Endometrial microvascular endothelial cells (primary cell): Measurements from ENCODE around the gene RAB36. TPM values are rescaled to one million over a fixed set of nuclear protein-coding genes. Genes with fewer than 3 reads are reported as not detected.

Experiments
- in situ Hi-C: cut with HindIII; loops from 2 replicates; pipeline ENCODE4 v1.10.0; 2017; ENCODE audit warnings: low sequenced_read_pairs, low pct_unique_long_range_greater_than_20kb; ENCODE audit errors: inconsistent ontology term
- total RNA-seq: library from RNA; depleted of rRNA; stranded (reverse); fragments of >200 nt; gene quantifications from one replicate; pipeline ENCODE4 v1.2.3, GENCODE V29; 2015; ENCODE audit errors: inconsistent ontology term

The RAB36 gene
- total RNA-seq, 1 donor from 2014 or later = 1.6 TPM

DNA sequence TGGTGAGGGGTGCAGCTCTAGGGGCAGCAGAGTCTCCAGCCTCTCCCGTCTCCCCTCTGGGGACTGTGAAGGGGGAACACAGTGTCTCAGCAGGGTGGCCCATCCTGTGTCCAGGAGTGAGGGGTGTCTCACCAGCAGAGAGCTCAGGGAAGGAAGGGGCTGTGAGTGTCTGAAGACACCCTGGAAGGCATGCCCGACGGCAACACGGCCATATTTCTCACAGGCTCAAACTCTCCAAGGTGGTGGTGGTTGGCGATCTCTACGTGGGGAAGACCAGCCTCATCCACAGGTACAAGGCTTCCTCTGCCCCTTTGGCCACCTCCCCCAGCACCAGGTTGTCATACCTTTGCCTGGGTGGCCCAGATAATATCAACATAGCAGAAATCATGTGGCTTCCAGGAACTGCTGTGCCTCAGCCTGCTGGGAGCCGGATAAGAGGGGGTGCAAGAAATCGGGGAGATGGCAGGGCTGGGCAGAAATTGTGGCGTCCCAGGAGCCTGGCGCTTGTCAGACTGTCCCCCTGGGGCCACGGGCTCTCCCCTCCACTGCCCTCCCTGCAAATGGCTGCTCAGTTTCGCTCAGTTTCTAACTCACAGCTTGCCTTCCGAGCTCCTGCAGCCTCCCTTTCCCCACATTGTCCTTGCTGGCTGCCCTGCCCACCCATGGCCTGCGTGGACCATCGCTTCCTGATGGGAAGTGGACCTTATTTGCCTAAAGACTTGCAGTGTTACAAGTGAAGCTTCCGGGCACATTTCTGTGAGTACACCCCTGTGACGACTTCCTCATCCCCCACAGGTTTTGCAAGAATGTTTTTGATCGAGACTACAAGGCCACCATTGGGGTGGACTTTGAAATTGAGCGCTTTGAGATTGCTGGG, 7.2 kb downstream of the RAB36 start:
- in situ Hi-C loops = no loop called here

DNA sequence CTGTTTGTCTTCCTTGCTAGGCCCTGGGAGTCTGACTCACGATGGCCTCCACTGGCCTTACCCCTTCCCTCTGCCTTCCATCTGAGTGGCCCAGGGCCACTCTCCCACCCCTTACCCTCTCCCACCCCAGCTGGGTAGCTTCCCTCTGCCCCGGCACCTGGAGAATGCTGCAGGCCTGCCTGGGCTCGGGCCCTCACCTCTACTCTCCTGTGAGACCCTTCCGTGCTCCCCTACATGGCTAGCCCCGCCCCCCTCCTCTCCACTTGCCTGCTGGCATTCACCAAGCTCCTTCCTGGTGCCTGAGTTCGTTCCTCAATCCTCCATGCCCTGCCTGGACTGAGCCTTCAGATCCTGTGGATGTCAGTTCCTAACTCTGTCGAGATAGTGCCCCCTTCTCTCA, 8.7 kb downstream of the RAB36 start:
- in situ Hi-C loops = no loop called here

DNA sequence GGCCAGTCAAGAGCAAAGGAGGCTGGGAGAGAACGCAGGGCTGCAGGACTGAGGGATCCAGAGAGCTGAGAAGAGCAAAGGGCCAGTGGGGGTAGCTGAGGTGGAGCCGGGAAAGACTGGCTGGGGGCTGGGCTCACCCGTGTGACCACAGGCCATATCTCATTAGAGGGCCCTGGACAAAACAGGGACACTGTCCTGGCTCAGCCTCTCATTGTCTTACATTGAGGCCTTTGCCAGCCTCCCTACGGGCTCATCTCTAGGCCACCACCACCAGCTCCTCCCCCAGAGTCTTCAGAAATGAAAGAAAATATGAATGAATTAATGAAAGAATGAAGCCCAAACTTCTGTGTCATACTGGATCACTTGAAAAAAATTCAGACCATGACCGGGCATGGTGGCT, 9.2 kb downstream of the RAB36 start:
- in situ Hi-C loops = no loop called here

DNA sequence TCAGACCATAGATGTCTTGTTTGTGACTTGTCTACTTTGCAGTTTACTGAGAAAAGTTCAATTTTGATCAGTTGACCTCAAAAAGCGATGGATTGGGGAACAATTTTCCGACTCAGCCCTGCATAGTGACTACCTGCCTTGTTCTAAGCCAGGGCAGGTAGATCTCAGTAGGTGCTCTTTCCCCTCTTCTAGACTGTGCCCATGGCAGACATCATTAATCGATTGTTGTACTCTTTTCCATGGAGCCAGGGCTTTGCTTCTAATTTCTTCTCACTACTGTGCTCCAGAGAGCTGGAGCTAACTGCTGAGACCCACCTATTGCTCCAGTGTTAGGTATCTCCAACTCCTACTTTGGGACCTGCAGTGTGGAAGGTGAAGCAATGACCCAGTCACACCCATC, 9.9 kb downstream of the RAB36 start:
- in situ Hi-C loops = no loop called here

- in situ Hi-C loops = no loop called here
These were observed 10.6 kb downstream of the RAB36 start for GRCh38 chr22:23155831-23156230.

DNA sequence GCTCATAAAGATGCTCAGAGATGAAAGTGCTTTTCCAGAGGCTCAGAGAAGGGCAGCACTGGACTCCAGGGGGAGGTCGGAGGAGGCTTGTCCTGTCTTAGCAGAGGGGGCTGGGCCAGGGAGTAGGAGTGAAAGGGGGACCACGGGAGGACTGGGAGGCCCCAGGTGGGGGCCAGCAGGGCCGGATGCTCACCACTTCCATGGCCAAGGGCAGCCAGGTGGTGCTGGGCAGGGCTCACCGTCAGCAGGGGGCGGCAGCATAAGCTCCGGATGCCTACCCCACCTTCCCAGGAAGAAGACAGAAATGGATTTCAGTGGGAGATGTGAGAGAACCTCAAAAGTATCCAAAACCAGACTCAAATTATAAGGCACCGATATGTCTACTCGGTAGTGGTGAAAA, 11.0 kb downstream of the RAB36 start:
- in situ Hi-C loops = no loop called here

- in situ Hi-C loops = no loop called here
These were observed 12.6 kb downstream of the RAB36 start for GRCh38 chr22:23157560-23158515.

GRCh38 chr22:23158516-23159290, 13.4 kb downstream of the RAB36 start:
- in situ Hi-C loops = no loop called here

GRCh38 chr22:23159291-23159630, 14.0 kb downstream of the RAB36 start:
- in situ Hi-C loops = no loop called here

- in situ Hi-C loops = no loop called here
These were observed 15.8 kb downstream of the RAB36 start for GRCh38 chr22:23161029-23161428.

GRCh38 chr22:23161574-23161973, 16.3 kb downstream of the RAB36 start:
- in situ Hi-C loops = no loop called here

DNA sequence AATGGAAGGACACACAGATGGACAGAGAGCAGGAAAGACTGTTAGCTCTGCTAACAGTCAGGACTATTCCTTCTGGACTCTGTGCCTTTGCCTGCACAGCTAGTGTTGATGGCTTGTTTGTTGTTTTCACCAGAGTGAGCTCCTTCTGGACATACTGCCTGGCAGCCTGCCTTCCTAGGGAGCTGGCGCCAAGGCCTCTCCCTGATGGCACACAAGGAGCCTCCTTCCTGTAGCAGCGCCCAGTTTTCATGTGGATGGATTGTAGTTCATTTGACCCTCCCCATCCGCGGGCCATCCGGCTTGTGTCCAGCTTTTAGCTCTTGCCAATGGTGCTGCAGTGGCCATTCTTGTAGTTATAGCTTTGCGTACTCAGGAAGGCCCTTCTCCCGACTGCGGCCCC, 18.4 kb downstream of the RAB36 start:
- in situ Hi-C loops = no loop called here

DNA sequence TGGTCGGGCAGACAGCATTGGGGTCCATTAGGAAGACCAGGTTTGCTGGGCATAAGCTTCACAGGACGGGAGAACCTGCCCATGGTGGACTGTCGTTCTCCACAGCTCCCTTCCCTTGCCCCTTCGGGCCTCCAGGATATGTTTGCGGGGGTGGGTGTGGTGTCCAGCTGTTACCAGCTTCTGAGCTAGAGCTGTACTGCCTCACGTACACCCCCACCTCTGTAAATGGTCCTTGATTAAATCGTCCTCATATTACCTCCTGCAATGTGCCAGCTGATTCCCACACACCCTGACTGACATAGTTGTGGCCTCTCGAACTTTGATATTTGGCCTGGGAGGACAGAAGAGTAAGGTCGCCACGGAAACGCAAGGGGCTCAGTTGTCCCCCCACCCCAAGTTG, 18.8 kb downstream of the RAB36 start:
- in situ Hi-C loops = no loop called here

- in situ Hi-C loops = no loop called here
These were observed 21.0 kb downstream of the RAB36 start for GRCh38 chr22:23166042-23166831.

DNA sequence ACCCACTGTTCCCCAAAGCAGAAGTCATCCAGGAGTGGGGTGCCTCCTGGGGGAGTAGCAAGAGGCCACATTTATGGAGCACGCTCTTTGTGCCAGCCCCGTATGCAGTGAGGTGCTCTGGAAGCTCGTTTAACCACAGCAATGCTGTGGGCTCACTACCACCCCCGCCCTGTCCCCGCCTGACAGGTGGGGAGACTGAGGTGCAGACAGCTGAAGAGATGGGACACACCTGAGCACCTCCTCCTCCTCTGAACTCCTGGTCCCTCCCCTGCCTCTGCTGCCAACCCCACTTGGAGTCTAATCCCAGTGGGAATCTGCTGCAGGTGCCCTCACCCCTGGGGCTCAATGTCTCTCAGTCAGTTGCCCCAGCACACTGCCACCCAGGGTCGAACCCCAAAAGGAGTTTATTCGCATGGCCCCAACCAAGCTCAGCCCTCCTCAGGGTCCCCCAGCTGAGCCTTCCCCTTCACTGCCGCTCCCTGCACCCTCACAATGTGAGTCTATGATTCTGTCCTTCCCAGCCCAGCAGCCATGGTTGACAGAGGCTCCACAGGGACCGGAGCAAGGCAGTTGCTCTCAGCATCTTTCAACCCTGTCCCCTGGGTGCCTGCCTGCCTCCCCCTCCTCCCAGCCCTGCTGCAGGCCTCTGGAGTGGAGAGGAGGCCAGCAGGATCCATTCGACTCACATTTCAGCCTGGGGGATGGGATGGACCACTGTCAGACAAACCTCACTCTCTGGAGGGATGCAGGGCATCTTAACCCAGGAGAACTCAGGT, 21.8 kb downstream of the RAB36 start:
- in situ Hi-C loops = no loop called here

DNA sequence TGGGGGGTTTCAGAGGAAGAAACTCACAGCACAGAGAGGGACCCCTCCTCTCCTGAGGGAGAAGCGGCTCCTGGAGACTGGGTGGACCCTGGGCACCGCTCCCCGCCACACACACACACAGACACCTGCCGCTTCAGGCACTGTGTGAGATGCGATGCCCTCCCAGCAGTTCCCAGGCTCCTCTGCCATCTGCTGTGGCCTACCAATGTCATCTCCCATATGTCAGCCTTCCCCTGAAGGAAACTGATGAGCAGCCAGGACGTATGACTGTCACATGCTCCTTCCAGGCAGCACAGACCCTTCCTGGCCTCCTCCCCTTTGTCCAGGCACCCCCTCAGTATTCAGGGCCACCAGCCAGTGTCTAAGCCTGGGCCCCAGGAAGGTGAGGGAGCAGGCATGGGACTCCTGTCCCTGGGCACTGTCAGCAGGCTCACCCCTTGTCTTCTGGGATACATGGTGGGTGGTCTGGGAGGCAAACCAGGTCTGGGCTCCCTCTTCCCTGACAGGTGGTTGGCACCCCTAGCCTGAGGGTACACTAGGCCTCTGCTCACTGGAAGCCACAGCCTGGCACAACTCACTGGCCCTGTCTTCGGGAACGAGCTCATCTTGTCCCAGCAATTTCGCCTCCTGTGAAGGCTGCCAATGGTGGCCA, 23.2 kb downstream of the RAB36 start:
- in situ Hi-C loops = no loop called here

DNA sequence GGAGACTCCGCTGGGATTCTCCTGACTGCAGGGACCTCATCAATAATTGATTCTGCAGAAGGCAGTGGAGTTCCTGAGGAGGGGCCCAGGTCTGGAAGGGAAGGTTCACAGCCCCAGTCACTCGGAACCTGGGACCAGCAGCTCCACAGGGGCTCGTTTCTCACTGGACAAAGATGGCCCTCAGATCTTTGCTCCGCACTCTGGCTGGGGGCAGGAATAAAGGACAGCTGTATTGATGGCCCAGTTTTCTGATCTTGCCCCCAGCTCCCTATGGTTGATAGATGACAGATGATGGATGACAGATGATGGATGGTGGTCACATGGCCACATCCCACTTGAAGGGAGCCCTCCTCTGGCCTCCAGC, 23.7 kb downstream of the RAB36 start:
- in situ Hi-C loops = no loop called here
